H1 (cell line): ENCODE data around the gene CCNE1. TPM values are rescaled to one million over a fixed set of nuclear protein-coding genes. Genes with fewer than 3 reads are reported as not detected.

Experiments used
- CTCF ChIA-PET: fragments of 300-600 bp; sonication (Branson Sonifier 250); formaldehyde crosslinking; loops from one replicate; lab custom pipeline; 2021; ENCODE audit not compliant: partially characterized antibody; lab: Charles Lee
- POLR2A ChIA-PET: fragments of 300-600 bp; sonication (Branson Sonifier 250); formaldehyde crosslinking; loops from one replicate; lab custom pipeline; 2021; ENCODE audit warnings: inconsistent platforms; ENCODE audit not compliant: partially characterized antibody; lab: Charles Lee
- DNase-seq, 2 experiments: peaks; one replicate each; pipeline versions ENCODE4 v3.0.0 to v3.0.0-alpha.2; 2010 to 2022; ENCODE audit warnings: low spot score in 2 of 2, low read depth in 1 of 2, mixed read lengths in 1 of 2
- FAIRE-seq: peaks from 2 replicates; lab custom pipeline; 2011; peaks lifted over from hg19 to GRCh38; lab: Jason Lieb, UNC
- H2AFZ ChIP-seq: 2 replicates; pipeline ENCODE4 v1.8.1; 2012; ENCODE audit warnings: low read length, inconsistent platforms
- H2AK5ac ChIP-seq: 2 replicates; pipeline ENCODE4 v1.6.1; 2013; ENCODE audit warnings: low read depth, low read length
- H2BK120ac ChIP-seq: replicated peaks from 2 replicates; pipeline ENCODE3; 2013; ENCODE audit warnings: low read depth, low read length, inconsistent platforms
- H2BK12ac ChIP-seq: 2 replicates; pipeline ENCODE4 v1.6.1; 2013; ENCODE audit warnings: low read depth, low read length
- H2BK15ac ChIP-seq: 2 replicates; pipeline ENCODE4 v1.6.1; 2013; ENCODE audit warnings: low read length
- H2BK20ac ChIP-seq: 2 replicates; pipeline ENCODE4 v1.6.1; 2013; ENCODE audit warnings: low read length
- H2BK5ac ChIP-seq: 2 replicates; pipeline ENCODE4 v1.6.1; 2013; ENCODE audit warnings: low read depth, low read length
- H3K14ac ChIP-seq: 2 replicates; pipeline ENCODE4 v1.6.1; 2013; ENCODE audit warnings: inconsistent platforms; ENCODE audit not compliant: insufficient read length
- H3K18ac ChIP-seq: 2 replicates; pipeline ENCODE4 v1.6.1; 2013; ENCODE audit warnings: low read length; ENCODE audit errors: extremely low read depth
- H3K23ac ChIP-seq: 2 replicates; pipeline ENCODE4 v1.6.1; 2013; ENCODE audit warnings: inconsistent platforms; ENCODE audit not compliant: insufficient read length
- H3K23me2 ChIP-seq: 2 replicates; pipeline ENCODE4 v1.6.1; 2013; ENCODE audit warnings: low read depth, low read length
- H3K27ac ChIP-seq: 2 replicates; pipeline ENCODE4 v1.6.1; 2011; ENCODE audit warnings: low read depth, low read length, inconsistent platforms
- H3K27me3 ChIP-seq, 4 experiments: replicated peaks in 1 of 4; 1 replicate in 1 of 4; 2 replicates in 3 of 4; pipeline versions ENCODE4 v1.6.1 to v1.8.1; 2011 to 2013; ENCODE audit warnings: low read length in 3 of 4, mild to moderate bottlenecking in 3 of 4, inconsistent platforms in 2 of 4, mixed read lengths in 2 of 4, moderate library complexity in 1 of 4; ENCODE audit not compliant: control insufficient read depth in 3 of 4, insufficient read depth in 3 of 4; ENCODE audit errors: extremely low read depth in 1 of 4
- H3K36me3 ChIP-seq, 4 experiments: 2 replicates each; pipeline versions ENCODE4 v1.6.1 to v1.8.1; 2011 to 2013; ENCODE audit warnings: mild to moderate bottlenecking in 4 of 4, low read length in 3 of 4, moderate library complexity in 2 of 4, control low read depth in 1 of 4, inconsistent platforms in 1 of 4; ENCODE audit not compliant: insufficient read depth in 4 of 4, control insufficient read depth in 2 of 4
- H3K4ac ChIP-seq: replicated peaks from 2 replicates; pipeline ENCODE3; 2013; ENCODE audit warnings: low read length, low read depth, mixed read lengths, inconsistent platforms; ENCODE audit not compliant: insufficient read length
- H3K4me1 ChIP-seq, 4 experiments: replicated peaks in 1 of 4; 1 replicate in 1 of 4; 2 replicates in 3 of 4; pipeline versions ENCODE4 v1.6.1 to v1.8.1; 2011 to 2013; ENCODE audit warnings: low read length in 3 of 4, inconsistent platforms in 2 of 4, mixed read lengths in 1 of 4; ENCODE audit not compliant: insufficient read depth in 4 of 4, control insufficient read depth in 3 of 4
- H3K4me2 ChIP-seq, 2 experiments: 2 replicates each; pipeline versions ENCODE4 v1.6.1 to v1.8.1; 2011 to 2013; ENCODE audit warnings: low read depth in 2 of 2, low read length in 2 of 2, control low read depth in 1 of 2, inconsistent platforms in 1 of 2, mild to moderate bottlenecking in 1 of 2; ENCODE audit not compliant: insufficient read depth in 1 of 2
- H3K4me3 ChIP-seq, 4 experiments: fragments of 200-600, 300-600 bp in 1 of 4; sonication (generic), shearing (Covaris generic), sonication (Bioruptor Twin) in 1 of 4; 2 replicates each; pipeline versions ENCODE4 v1.5.1 to v1.8.1; 2011 to 2016; ENCODE audit warnings: low read length in 4 of 4, low read depth in 3 of 4, control low read depth in 2 of 4, inconsistent platforms in 2 of 4, mild to moderate bottlenecking in 2 of 4, mixed read lengths in 1 of 4, moderate library complexity in 1 of 4; ENCODE audit not compliant: insufficient read depth in 2 of 4; ENCODE audit errors: extremely low read depth in 1 of 4
- H3K56ac ChIP-seq: replicated peaks from 2 replicates; pipeline ENCODE3; 2013; ENCODE audit warnings: low read depth, mild to moderate bottlenecking, mixed read lengths, low read length, inconsistent platforms; ENCODE audit not compliant: insufficient read length
- H3K79me1 ChIP-seq: 2 replicates; pipeline ENCODE4 v1.6.1; 2013; ENCODE audit warnings: low read depth, low read length, control low read depth
- H3K79me2 ChIP-seq, 2 experiments: 2 replicates each; pipeline versions ENCODE4 v1.6.1 to v1.8.1; 2012 to 2013; ENCODE audit warnings: low read length in 2 of 2, mild to moderate bottlenecking in 2 of 2, inconsistent platforms in 1 of 2; ENCODE audit not compliant: insufficient read depth in 2 of 2, control insufficient read depth in 1 of 2
- H3K9ac ChIP-seq, 4 experiments: replicated peaks in 1 of 4; 1 replicate in 1 of 4; 2 replicates in 3 of 4; pipeline versions ENCODE4 v1.6.1 to v1.8.1; 2011 to 2013; ENCODE audit warnings: low read depth in 3 of 4, low read length in 3 of 4, control low read depth in 2 of 4, mild to moderate bottlenecking in 2 of 4, moderate library complexity in 2 of 4, inconsistent platforms in 1 of 4; ENCODE audit errors: extremely low read depth in 1 of 4
- H3K9me3 ChIP-seq, 2 experiments: 2 replicates each; pipeline versions ENCODE4 v1.6.1 to v1.8.1; 2012 to 2013; ENCODE audit warnings: mild to moderate bottlenecking in 2 of 2, moderate library complexity in 2 of 2, control low read depth in 1 of 2, inconsistent platforms in 1 of 2, low read depth in 1 of 2, low read length in 1 of 2, mixed read lengths in 1 of 2; ENCODE audit not compliant: insufficient read depth in 2 of 2
- H4K20me1 ChIP-seq, 2 experiments: replicated peaks in 1 of 2; 2 replicates each; pipeline versions ENCODE3 to v1.8.1; 2011 to 2013; ENCODE audit warnings: inconsistent platforms in 2 of 2, low read length in 2 of 2, mild to moderate bottlenecking in 1 of 2; ENCODE audit not compliant: insufficient read depth in 2 of 2, control insufficient read depth in 1 of 2
- H4K5ac ChIP-seq: 2 replicates; pipeline ENCODE4 v1.6.1; 2013; ENCODE audit warnings: low read length, low read depth, mixed read lengths, inconsistent platforms; ENCODE audit not compliant: insufficient read length
- H4K8ac ChIP-seq: 2 replicates; pipeline ENCODE4 v1.8.0; 2013; ENCODE audit warnings: mild to moderate bottlenecking, moderate library complexity, low read length, inconsistent platforms; ENCODE audit not compliant: insufficient read depth; ENCODE audit errors: extremely low read depth
- H4K91ac ChIP-seq: replicated peaks from 2 replicates; pipeline ENCODE3; 2013; ENCODE audit warnings: low read length, mixed read lengths, inconsistent platforms; ENCODE audit not compliant: insufficient read length
- CREB1 ChIP-seq: IDR thresholded peaks from 2 replicates; pipeline ENCODE4 v1.6.1; 2012; ENCODE audit warnings: inconsistent platforms
- CTBP2 ChIP-seq: IDR thresholded peaks from 2 replicates; pipeline ENCODE4 v1.7.0; 2011; ENCODE audit warnings: borderline replicate concordance, mild to moderate bottlenecking, moderate library complexity, mixed read lengths, low read length; ENCODE audit not compliant: insufficient read depth, insufficient read length
- JUND ChIP-seq: IDR thresholded peaks from 2 replicates; pipeline ENCODE4 v1.6.1; 2011; ENCODE audit warnings: mild to moderate bottlenecking, improper control_type of control experiment, low read length
- NANOG ChIP-seq: IDR thresholded peaks from 2 replicates; pipeline ENCODE4 v1.6.1; 2011; ENCODE audit warnings: low read length, low read depth, mild to moderate bottlenecking, inconsistent platforms; ENCODE audit not compliant: insufficient read depth, poor library complexity, severe bottlenecking
- POLR2AphosphoS5 ChIP-seq: IDR thresholded peaks from 2 replicates; pipeline ENCODE4 v1.6.1; 2011; ENCODE audit warnings: low read depth, low read length
- RFX5 ChIP-seq: IDR thresholded peaks from 2 replicates; pipeline ENCODE4 v1.6.1; 2011; ENCODE audit warnings: low read depth, low read length, improper control_type of control experiment, borderline replicate concordance
- SIN3A ChIP-seq, 2 experiments: IDR thresholded peaks in 1 of 2; conservative IDR thresholded peaks in 1 of 2; 2 replicates each; pipeline ENCODE4 v1.6.1; 2011 to 2012; ENCODE audit warnings: low read length in 2 of 2, improper control_type of control experiment in 1 of 2, low read depth in 1 of 2, mild to moderate bottlenecking in 1 of 2
- WGBS, 2 experiments: shearing (Covaris generic) in 1 of 2; methylation state at CpG; one replicate each; pipeline versions ENCODE4 v1.1.6 to v1.1.7; 2013 to 2015; ENCODE audit warnings: low lambda C conversion rate in 2 of 2, mixed read lengths in 2 of 2, inconsistent platforms in 1 of 2, low coverage in 1 of 2, missing lambda C conversion rate in 1 of 2; ENCODE audit not compliant: insufficient replicate concordance in 2 of 2, insufficient coverage in 1 of 2, insufficient read length in 1 of 2; ENCODE audit errors: extremely low coverage in 1 of 2, missing lambda C conversion rate in 1 of 2; 5-methylcytosine and 5-hydroxymethylcytosine counted together
- polyA plus RNA-seq, 7 experiments: library from polyadenylated mRNA; depleted of rRNA in 3 of 7; stranded (reverse) in 5 of 7; unstranded in 2 of 7; fragments of >200 nt in 5 of 7; fragments of 200-250 nt in 2 of 7; gene quantifications; 1 replicate in 5 of 7; 2 replicates in 1 of 7; 4 replicates in 1 of 7; pipeline versions ENCODE4 v1.2.1 to v1.2.3, GENCODE V29; 2011 to 2013; ENCODE audit warnings: missing spikeins in 2 of 7, mixed read lengths in 2 of 7
- total RNA-seq: library from RNA; stranded (reverse); fragmentation: NEBNext Ultra II Directional; extraction: Animal tissue kit (Norgen Biotek cat#: 25700); gene quantifications from 2 replicates; pipeline ENCODE4 v1.2.1, GENCODE V29; 2021
- TF ChIP-seq, protein P1 (sequence below), 3 experiments: IDR thresholded peaks; 1 replicate in 2 of 3; 2 replicates in 1 of 3; pipeline versions ENCODE4 v1.5.1 to v1.6.1; 2011; ENCODE audit warnings: low read length in 3 of 3, mild to moderate bottlenecking in 3 of 3, inconsistent platforms in 2 of 3, low read depth in 1 of 3, moderate library complexity in 1 of 3; ENCODE audit not compliant: insufficient read depth in 1 of 3; ENCODE audit errors: control extremely low read depth in 1 of 3

Gene CCNE1
- total and polyA plus RNA-seq, 2 of the 8 experiments (the other 6 are each of a cell fraction or from before 2014, with no cell fraction given), result 43.2 to 44.6 TPM

- Histone ChIP-seq H2BK20ac (no peak overlapping the region), H2AFZ (no peak overlapping the region), H4K20me1 (no peaks in the 10 kb centered on the region), H3K27me3 (peaks cover 0 to 6% (median 2%) of the 10 kb centered on the region in 4 experiments; a peak in 1 of 7 replicates), H2AK5ac (no peak overlapping the region), H3K79me2 (no peaks in the 10 kb centered on the region), H3K27ac (no peak overlapping the region), H3K9me3 (no peaks in the 10 kb centered on the region), H2BK15ac (no peak overlapping the region), H3K14ac (no peak overlapping the region), H3K18ac (no peak overlapping the region), H3K36me3 (peaks cover 0 to 42% (median 12%) of the 10 kb centered on the region in 4 experiments; a peak in 7 of 8 replicates), H2BK12ac (no peak overlapping the region), H3K23me2 (no peaks in the 10 kb centered on the region; the same call in 1 of the 2 replicates), H2BK120ac (no peak overlapping the region), H3K79me1 (no peaks in the 10 kb centered on the region), H3K4ac (no peak overlapping the region), H3K4me1 (peaks cover 0 to 6% (median 2%) of the 10 kb centered on the region in 4 experiments; a peak in 3 of 7 replicates), H4K8ac (no peak overlapping the region), H3K56ac (no peak overlapping the region), H3K4me3 (no peak overlapping the region), H4K91ac (no peak overlapping the region), H3K23ac (no peak overlapping the region), H3K4me2 (no peak overlapping the region), H4K5ac (no peak overlapping the region), H2BK5ac (no peak overlapping the region), H3K9ac (no peak overlapping the region)
- FAIRE-seq (no peak), DNase-seq (no peak)
- ChIA-PET POLR2A (interaction anchor here (0.6 kb wide), 1 partner anchor 64 kb away, joined by 3 read pairs; no protein-coding TSS in a partner anchor), CTCF (interaction anchor here (0.6 to 3.7 kb wide), 2 partner anchors 41 to 57 kb away, joined by 4 to 11 read pairs; no protein-coding TSS in a partner anchor)
- WGBS, 2 experiments, result 97% methylated on average over 7 of the region's 7 CpGs; no CpG with 5 or more reads in 1 of the 2 experiments
- TF ChIP-seq CTBP2 (no peak), RFX5 (no peak), NANOG (no peak), CREB1 (no peak), POLR2AphosphoS5 (no peak), JUND (no peak), SIN3A (conservative IDR thresholded peaks at IDR 0.05 in 1 of 2, IDR thresholded peaks at IDR 0.05 in 1 of 2; ENCODE audit: low read depth in 1 of 2, low read length in 2 of 2) (no peak)
- TF ChIP-seq, protein P1, sequence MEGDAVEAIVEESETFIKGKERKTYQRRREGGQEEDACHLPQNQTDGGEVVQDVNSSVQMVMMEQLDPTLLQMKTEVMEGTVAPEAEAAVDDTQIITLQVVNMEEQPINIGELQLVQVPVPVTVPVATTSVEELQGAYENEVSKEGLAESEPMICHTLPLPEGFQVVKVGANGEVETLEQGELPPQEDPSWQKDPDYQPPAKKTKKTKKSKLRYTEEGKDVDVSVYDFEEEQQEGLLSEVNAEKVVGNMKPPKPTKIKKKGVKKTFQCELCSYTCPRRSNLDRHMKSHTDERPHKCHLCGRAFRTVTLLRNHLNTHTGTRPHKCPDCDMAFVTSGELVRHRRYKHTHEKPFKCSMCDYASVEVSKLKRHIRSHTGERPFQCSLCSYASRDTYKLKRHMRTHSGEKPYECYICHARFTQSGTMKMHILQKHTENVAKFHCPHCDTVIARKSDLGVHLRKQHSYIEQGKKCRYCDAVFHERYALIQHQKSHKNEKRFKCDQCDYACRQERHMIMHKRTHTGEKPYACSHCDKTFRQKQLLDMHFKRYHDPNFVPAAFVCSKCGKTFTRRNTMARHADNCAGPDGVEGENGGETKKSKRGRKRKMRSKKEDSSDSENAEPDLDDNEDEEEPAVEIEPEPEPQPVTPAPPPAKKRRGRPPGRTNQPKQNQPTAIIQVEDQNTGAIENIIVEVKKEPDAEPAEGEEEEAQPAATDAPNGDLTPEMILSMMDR (IDR thresholded peaks at IDR 0.05; ENCODE audit: control extremely low read depth in 1 of 3, insufficient read depth in 1 of 3, low read depth in 1 of 3, low read length in 3 of 3), result no peak
Measured at GRCh38 chr19:29815231-29815630, 3.4 kb downstream of the CCNE1 start.
